ENCODE results near the gene CFAP74. TPM values are rescaled to one million over a fixed set of nuclear protein-coding genes. Genes with fewer than 3 reads are reported as not detected.

The CFAP74 gene
- total and polyA plus RNA-seq, 2 of the 13 experiments (the other 11 are each of a cell fraction or from before 2014, with no cell fraction given) = 0.27 to 0.62 TPM

DNA sequence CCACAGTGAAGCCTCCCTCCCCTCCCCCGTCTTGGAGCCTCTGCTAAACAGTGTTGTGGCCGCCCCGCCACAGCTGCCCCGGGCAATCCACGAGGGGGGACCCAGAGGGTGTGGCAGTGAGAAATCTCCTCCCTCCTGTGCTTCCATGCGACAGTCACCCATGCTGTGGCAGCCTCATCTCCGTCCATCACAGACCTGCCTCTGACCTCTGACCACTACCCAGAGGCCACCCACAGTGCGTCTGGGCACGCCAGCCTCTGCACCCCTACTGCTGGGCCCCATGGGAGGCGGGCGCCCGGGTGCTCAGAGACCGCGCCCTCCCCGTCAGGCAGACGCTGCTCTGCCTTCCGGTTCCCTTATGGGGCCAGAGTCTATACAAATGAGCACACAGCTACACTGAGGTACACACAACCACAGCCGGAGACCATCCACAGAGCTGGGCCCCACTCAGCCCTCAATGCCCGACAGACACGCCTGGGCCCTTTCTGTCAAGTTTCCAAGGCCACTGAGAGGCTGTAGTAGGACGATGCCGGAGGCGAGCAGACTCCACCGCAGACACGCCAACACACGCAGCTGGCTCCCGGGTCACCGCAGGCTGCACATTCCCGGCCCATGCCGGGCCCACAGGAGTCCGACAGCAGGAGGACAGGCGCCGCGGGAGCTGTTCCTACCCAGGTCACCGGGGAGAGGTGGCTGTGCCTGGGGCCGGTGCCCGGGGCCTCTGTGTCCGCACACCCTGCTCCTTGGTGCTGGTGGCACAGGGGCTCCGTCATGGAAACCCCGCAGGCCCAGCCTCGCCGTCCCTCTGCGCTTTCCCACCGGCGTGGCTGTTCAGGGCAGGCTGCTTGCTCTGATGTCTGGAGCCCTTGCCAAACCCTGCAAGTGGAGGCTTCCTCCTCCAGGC is 60.6 kb downstream of the CFAP74 start (continued):
- no peak for TF ChIP-seq TRAFD1 (CRISPR knock-in tag; IDR thresholded peaks at IDR 0.05; ENCODE audit: borderline replicate concordance)
- peak; percentile 63; the same call in 1 of the 2 replicates for TF ChIP-seq NR2F2 (IDR thresholded peaks at IDR 0.05; ENCODE audit: borderline replicate concordance, low read depth)
- peak; percentile 95 for TF ChIP-seq BRD4 (CRISPR knock-in tag; IDR thresholded peaks at IDR 0.05)
- TF ChIP-seq, protein P1, sequence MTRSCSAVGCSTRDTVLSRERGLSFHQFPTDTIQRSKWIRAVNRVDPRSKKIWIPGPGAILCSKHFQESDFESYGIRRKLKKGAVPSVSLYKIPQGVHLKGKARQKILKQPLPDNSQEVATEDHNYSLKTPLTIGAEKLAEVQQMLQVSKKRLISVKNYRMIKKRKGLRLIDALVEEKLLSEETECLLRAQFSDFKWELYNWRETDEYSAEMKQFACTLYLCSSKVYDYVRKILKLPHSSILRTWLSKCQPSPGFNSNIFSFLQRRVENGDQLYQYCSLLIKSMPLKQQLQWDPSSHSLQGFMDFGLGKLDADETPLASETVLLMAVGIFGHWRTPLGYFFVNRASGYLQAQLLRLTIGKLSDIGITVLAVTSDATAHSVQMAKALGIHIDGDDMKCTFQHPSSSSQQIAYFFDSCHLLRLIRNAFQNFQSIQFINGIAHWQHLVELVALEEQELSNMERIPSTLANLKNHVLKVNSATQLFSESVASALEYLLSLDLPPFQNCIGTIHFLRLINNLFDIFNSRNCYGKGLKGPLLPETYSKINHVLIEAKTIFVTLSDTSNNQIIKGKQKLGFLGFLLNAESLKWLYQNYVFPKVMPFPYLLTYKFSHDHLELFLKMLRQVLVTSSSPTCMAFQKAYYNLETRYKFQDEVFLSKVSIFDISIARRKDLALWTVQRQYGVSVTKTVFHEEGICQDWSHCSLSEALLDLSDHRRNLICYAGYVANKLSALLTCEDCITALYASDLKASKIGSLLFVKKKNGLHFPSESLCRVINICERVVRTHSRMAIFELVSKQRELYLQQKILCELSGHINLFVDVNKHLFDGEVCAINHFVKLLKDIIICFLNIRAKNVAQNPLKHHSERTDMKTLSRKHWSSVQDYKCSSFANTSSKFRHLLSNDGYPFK (CRISPR knock-in tag; IDR thresholded peaks at IDR 0.05; ENCODE audit: borderline replicate concordance) = no peak; the same call in 1 of the 2 replicates
- peak; percentile 94; the same call in 1 of the 2 replicates for TF ChIP-seq ZNF772 (CRISPR knock-in tag; IDR thresholded peaks at IDR 0.05)
- TF ChIP-seq CBX5 (CRISPR knock-in tag; IDR thresholded peaks at IDR 0.05; ENCODE audit: borderline replicate concordance) = peak; percentile 50; the same call in 1 of the 2 replicates
- no peak; the same call in 1 of the 2 replicates for TF ChIP-seq TMF1 (CRISPR knock-in tag; IDR thresholded peaks at IDR 0.05; ENCODE audit: low read depth)
- TF ChIP-seq ZNF878 (CRISPR knock-in tag; IDR thresholded peaks at IDR 0.05) = peak; percentile 67; the same call in 1 of the 2 replicates
- TF ChIP-seq CENPX (CRISPR knock-in tag; IDR thresholded peaks at IDR 0.05) = no peak
- TF ChIP-seq ATF2 (CRISPR knock-in tag; IDR thresholded peaks at IDR 0.05) = 0 out of 2 replicates have a peak, but pooled peaks have one; percentile 64
- TF ChIP-seq, protein P2, sequence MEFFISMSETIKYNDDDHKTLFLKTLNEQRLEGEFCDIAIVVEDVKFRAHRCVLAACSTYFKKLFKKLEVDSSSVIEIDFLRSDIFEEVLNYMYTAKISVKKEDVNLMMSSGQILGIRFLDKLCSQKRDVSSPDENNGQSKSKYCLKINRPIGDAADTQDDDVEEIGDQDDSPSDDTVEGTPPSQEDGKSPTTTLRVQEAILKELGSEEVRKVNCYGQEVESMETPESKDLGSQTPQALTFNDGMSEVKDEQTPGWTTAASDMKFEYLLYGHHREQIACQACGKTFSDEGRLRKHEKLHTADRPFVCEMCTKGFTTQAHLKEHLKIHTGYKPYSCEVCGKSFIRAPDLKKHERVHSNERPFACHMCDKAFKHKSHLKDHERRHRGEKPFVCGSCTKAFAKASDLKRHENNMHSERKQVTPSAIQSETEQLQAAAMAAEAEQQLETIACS (CRISPR knock-in tag; IDR thresholded peaks at IDR 0.05) = no peak; the same call in 1 of the 2 replicates
- no peak for TF ChIP-seq REXO4 (CRISPR knock-in tag; IDR thresholded peaks at IDR 0.05; ENCODE audit: borderline replicate concordance)
- TF ChIP-seq ZNF263 (CRISPR knock-in tag; IDR thresholded peaks at IDR 0.05) = peak; percentile 50; the same call in 1 of the 2 replicates
- peak; percentile 59; the same call in 1 of the 2 replicates for TF ChIP-seq ZBTB42 (CRISPR knock-in tag; IDR thresholded peaks at IDR 0.05)
- no peak for TF ChIP-seq BRF2 (CRISPR knock-in tag; IDR thresholded peaks at IDR 0.05)
- TF ChIP-seq ZNF138 (CRISPR knock-in tag; IDR thresholded peaks at IDR 0.05; ENCODE audit: low read depth) = peak; percentile 26; the same call in 1 of the 2 replicates
- no peak for TF ChIP-seq SCMH1 (CRISPR knock-in tag; IDR thresholded peaks at IDR 0.05; ENCODE audit: borderline replicate concordance)
- TF ChIP-seq RAD21 (CRISPR knock-in tag; IDR thresholded peaks at IDR 0.05) = no peak

Measured in HepG2 (cell line).